ENCODE results near the gene TMED6.

- TF ChIP-seq, protein P1, sequence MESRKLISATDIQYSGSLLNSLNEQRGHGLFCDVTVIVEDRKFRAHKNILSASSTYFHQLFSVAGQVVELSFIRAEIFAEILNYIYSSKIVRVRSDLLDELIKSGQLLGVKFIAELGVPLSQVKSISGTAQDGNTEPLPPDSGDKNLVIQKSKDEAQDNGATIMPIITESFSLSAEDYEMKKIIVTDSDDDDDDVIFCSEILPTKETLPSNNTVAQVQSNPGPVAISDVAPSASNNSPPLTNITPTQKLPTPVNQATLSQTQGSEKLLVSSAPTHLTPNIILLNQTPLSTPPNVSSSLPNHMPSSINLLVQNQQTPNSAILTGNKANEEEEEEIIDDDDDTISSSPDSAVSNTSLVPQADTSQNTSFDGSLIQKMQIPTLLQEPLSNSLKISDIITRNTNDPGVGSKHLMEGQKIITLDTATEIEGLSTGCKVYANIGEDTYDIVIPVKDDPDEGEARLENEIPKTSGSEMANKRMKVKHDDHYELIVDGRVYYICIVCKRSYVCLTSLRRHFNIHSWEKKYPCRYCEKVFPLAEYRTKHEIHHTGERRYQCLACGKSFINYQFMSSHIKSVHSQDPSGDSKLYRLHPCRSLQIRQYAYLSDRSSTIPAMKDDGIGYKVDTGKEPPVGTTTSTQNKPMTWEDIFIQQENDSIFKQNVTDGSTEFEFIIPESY (IDR thresholded peaks at IDR 0.05; ENCODE audit: extremely low read depth, insufficient replicate concordance, low read length), result no peak
- TF ChIP-seq TCF7L2 (IDR thresholded peaks at IDR 0.05; ENCODE audit: borderline replicate concordance, extremely low read depth, insufficient read depth, insufficient read length) (no peak), EZH2 (IDR thresholded peaks at IDR 0.05) (no peak), POLR2A (IDR thresholded peaks at IDR 0.05; ENCODE audit: borderline replicate concordance, extremely low read depth, insufficient read depth, insufficient read length) (no peak), YY1 (IDR thresholded peaks at IDR 0.05; ENCODE audit: extremely low read depth, insufficient replicate concordance, low read depth, low read length) (no peak), RAD21 (IDR thresholded peaks at IDR 0.05; ENCODE audit: low read depth) (no peak), MAX (IDR thresholded peaks at IDR 0.05) (no peak), EGR1 (IDR thresholded peaks at IDR 0.05; ENCODE audit: low read depth) (no peak)
- TF ChIP-seq, protein P2, sequence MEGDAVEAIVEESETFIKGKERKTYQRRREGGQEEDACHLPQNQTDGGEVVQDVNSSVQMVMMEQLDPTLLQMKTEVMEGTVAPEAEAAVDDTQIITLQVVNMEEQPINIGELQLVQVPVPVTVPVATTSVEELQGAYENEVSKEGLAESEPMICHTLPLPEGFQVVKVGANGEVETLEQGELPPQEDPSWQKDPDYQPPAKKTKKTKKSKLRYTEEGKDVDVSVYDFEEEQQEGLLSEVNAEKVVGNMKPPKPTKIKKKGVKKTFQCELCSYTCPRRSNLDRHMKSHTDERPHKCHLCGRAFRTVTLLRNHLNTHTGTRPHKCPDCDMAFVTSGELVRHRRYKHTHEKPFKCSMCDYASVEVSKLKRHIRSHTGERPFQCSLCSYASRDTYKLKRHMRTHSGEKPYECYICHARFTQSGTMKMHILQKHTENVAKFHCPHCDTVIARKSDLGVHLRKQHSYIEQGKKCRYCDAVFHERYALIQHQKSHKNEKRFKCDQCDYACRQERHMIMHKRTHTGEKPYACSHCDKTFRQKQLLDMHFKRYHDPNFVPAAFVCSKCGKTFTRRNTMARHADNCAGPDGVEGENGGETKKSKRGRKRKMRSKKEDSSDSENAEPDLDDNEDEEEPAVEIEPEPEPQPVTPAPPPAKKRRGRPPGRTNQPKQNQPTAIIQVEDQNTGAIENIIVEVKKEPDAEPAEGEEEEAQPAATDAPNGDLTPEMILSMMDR (IDR thresholded peaks at IDR 0.05 in 2 of 3, conservative IDR thresholded peaks at IDR 0.05 in 1 of 3; ENCODE audit: borderline replicate concordance in 1 of 3, insufficient read depth in 1 of 3, low read depth in 2 of 3, low read length in 2 of 3), result no peak
Measured at GRCh38 chr16:69327585-69328310, 23.8 kb downstream of the TMED6 start.
